Activated naive CD8-positive, alpha-beta T cell treated with anti-CD3 and anti-CD28 coated beads, Interleukin-2, amount 50 U/mL, for 24 hours (primary cell): ENCODE measurements around the gene SF3B2.

Experiments
- ATAC-seq: fragments of 150-1000 bp; cut with Tn5 transposase; one replicate; pipeline ENCODE4 v1.10.0; 2021
- DNase-seq: peaks from one replicate; pipeline ENCODE4 v3.0.0; 2021
- H3K27ac Mint-ChIP-seq: one replicate; pipeline ENCODE4 v1.8.0; 2021; ENCODE audit warnings: mild to moderate bottlenecking, mixed read lengths
- H3K27me3 Mint-ChIP-seq: one replicate; pipeline ENCODE4 v1.8.0; 2021; ENCODE audit warnings: mixed read lengths
- H3K36me3 Mint-ChIP-seq: one replicate; pipeline ENCODE4 v1.8.0; 2021; ENCODE audit warnings: low read depth, mixed read lengths
- H3K4me1 Mint-ChIP-seq: one replicate; pipeline ENCODE4 v1.8.0; 2021; ENCODE audit warnings: mixed read lengths
- H3K4me3 Mint-ChIP-seq: one replicate; pipeline ENCODE4 v1.8.0; 2021; ENCODE audit warnings: mild to moderate bottlenecking, moderate library complexity, mixed read lengths
- H3K9me3 Mint-ChIP-seq: one replicate; pipeline ENCODE4 v1.8.0; 2021; ENCODE audit warnings: mixed read lengths

SF3B2 gene

GRCh38 chr11:66032957-66033735 is 19.0 kb upstream of the SF3B2 start:
- Mint-ChIP-seq H3K27me3 (peaks cover 2% of the 10 kb centered on the region), H3K27ac (no peak overlapping the region), H3K36me3 (no peaks in the 10 kb centered on the region), H3K4me3 (no peak overlapping the region), H3K4me1 (no peaks in the 10 kb centered on the region), H3K9me3 (no peaks in the 10 kb centered on the region)
- DNase-seq (no peak), ATAC-seq (no peak)

GRCh38 chr11:66035653-66036333 is 16.4 kb upstream of the SF3B2 start:
- Mint-ChIP-seq H3K27ac (no peak overlapping the region), H3K27me3 (peaks cover 4% of the 10 kb centered on the region), H3K4me3 (no peak overlapping the region), H3K36me3 (no peaks in the 10 kb centered on the region), H3K9me3 (no peaks in the 10 kb centered on the region), H3K4me1 (no peaks in the 10 kb centered on the region)
- DNase-seq (no peak), ATAC-seq (no peak)

GRCh38 chr11:66036334-66036710 is 15.8 kb upstream of the SF3B2 start:
- Mint-ChIP-seq H3K4me3 (no peak overlapping the region), H3K27ac (no peak overlapping the region), H3K36me3 (no peaks in the 10 kb centered on the region), H3K9me3 (no peaks in the 10 kb centered on the region), H3K27me3 (peaks cover 4% of the 10 kb centered on the region), H3K4me1 (no peaks in the 10 kb centered on the region)
- DNase-seq, result no peak
- no peak for ATAC-seq

DNA sequence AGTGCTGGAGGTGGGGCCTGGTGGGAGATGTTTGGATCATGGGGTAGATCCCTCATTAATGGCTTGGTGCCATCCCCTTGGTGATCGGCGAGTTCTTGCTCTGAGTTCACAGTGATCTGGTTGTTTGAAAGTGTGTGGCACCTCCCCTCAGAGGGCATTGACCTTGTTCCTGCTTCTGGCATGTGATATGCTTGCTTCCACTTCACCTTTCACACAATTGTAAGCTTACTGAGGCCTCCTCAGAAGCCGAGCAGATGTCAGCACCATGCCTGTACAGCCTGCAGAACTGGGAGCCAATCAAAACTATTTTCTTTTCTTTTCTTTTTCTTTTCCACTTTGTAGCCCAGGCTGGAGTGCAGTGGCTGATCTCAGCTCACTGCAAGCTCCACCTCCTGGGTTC is 14.8 kb upstream of the SF3B2 start:
- Mint-ChIP-seq H3K36me3 (no peaks in the 10 kb centered on the region), H3K9me3 (no peaks in the 10 kb centered on the region), H3K4me3 (no peak overlapping the region), H3K27me3 (peaks cover 4% of the 10 kb centered on the region), H3K4me1 (no peaks in the 10 kb centered on the region), H3K27ac (no peak overlapping the region)
- no peak for DNase-seq
- ATAC-seq, result no peak

- H3K36me3 Mint-ChIP-seq, result no peaks in the 10 kb centered on the region
- no peak for ATAC-seq
- H3K4me1 Mint-ChIP-seq, result peaks cover 5% of the 10 kb centered on the region
- no peak for DNase-seq
- no peaks in the 10 kb centered on the region for H3K9me3 Mint-ChIP-seq
- H3K4me3 Mint-ChIP-seq, result no peak overlapping the region
- H3K27ac Mint-ChIP-seq, result no peak overlapping the region
- H3K27me3 Mint-ChIP-seq, result peaks cover 4% of the 10 kb centered on the region
Measured at GRCh38 chr11:66039765-66040164, 12.4 kb upstream of the SF3B2 start.

GRCh38 chr11:66042227-66042995 is 9.8 kb upstream of the SF3B2 start:
- H3K27ac Mint-ChIP-seq, result no peak overlapping the region
- H3K27me3 Mint-ChIP-seq, result peaks cover 1% of the 10 kb centered on the region
- H3K4me1 Mint-ChIP-seq, result peaks cover 13% of the 10 kb centered on the region
- no peak for ATAC-seq
- DNase-seq, result no peak
- no peak overlapping the region for H3K4me3 Mint-ChIP-seq
- H3K36me3 Mint-ChIP-seq, result no peaks in the 10 kb centered on the region
- H3K9me3 Mint-ChIP-seq, result no peaks in the 10 kb centered on the region

DNA sequence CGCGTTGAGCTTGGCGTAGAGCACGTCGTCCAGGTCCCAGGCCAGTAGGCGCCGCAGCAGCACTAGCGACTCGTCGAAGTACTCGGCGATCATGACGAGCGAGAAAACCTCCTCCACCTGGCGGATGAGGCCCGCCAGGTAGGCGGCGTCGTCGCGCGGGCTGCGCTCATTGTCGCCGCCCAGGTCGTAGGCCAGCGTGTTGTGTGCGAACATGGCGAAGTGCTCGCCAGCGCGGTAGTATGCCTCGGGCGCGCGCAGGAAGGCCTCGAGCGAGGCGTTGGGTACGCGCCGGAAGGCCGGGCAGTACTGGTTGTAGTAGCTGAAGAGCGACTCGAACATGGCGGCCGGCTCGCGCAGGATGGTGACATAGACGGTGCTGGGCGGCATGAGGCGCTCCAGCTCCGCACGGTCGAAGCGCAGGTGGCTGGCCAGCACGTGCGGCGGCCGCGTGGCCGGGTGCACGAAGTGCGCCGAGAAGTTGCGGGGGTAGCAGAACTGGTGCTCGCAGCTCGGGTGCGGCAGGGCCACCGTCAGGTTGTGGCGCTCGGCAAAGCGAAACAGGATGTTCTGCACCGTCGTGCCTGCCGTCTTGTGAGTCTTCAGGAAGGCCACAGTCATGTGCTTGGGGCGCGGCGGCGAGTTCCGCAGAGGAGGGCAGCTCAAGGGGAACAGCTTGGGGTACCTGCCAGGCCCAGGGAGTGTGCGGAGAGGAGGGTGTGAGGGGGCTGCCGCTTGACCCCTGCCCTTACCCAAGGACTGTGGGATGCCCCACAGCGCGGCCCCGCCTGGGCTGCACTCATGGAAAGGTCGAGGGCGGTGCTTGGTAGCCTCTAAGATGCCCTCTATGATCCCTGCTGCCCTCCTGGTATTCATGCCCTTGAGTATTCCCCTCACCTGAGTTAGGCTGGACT is 8.9 kb upstream of the SF3B2 start:
- H3K4me1 Mint-ChIP-seq, result peaks cover 13% of the 10 kb centered on the region
- ATAC-seq (no peak), DNase-seq (no peak)
- peaks cover 1% of the 10 kb centered on the region for H3K27me3 Mint-ChIP-seq
- H3K4me3 Mint-ChIP-seq, result no peak overlapping the region
- H3K36me3 Mint-ChIP-seq, result no peaks in the 10 kb centered on the region
- no peaks in the 10 kb centered on the region for H3K9me3 Mint-ChIP-seq
- H3K27ac Mint-ChIP-seq, result no peak overlapping the region

GRCh38 chr11:66044757-66045156 is 7.4 kb upstream of the SF3B2 start:
- peaks cover 19% of the 10 kb centered on the region for H3K4me1 Mint-ChIP-seq
- H3K4me3 Mint-ChIP-seq, result peak overlapping the region; percentile 52
- H3K36me3 Mint-ChIP-seq, result no peaks in the 10 kb centered on the region
- peak overlapping the region; percentile 71 for H3K27ac Mint-ChIP-seq
- DNase-seq, result no peak
- no peaks in the 10 kb centered on the region for H3K9me3 Mint-ChIP-seq
- peaks cover 4% of the 10 kb centered on the region for H3K27me3 Mint-ChIP-seq
- ATAC-seq, result peak; percentile 65

GRCh38 chr11:66045177-66045639 is 7.0 kb upstream of the SF3B2 start:
- ATAC-seq (peak; percentile 85), DNase-seq (peak; percentile 88)
- Mint-ChIP-seq H3K4me1 (peaks cover 19% of the 10 kb centered on the region), H3K9me3 (no peaks in the 10 kb centered on the region), H3K36me3 (no peaks in the 10 kb centered on the region), H3K27me3 (peaks cover 4% of the 10 kb centered on the region), H3K4me3 (peak overlapping the region; percentile 52), H3K27ac (peak overlapping the region; percentile 71)

- no peak overlapping the region for H3K27ac Mint-ChIP-seq
- peaks cover 29% of the 10 kb centered on the region for H3K4me1 Mint-ChIP-seq
- DNase-seq (no peak), ATAC-seq (no peak)
- no peaks in the 10 kb centered on the region for H3K9me3 Mint-ChIP-seq
- peaks cover 4% of the 10 kb centered on the region for H3K27me3 Mint-ChIP-seq
- no peak overlapping the region for H3K4me3 Mint-ChIP-seq
- no peaks in the 10 kb centered on the region for H3K36me3 Mint-ChIP-seq
Measured at GRCh38 chr11:66046901-66047300, 5.3 kb upstream of the SF3B2 start.

DNA sequence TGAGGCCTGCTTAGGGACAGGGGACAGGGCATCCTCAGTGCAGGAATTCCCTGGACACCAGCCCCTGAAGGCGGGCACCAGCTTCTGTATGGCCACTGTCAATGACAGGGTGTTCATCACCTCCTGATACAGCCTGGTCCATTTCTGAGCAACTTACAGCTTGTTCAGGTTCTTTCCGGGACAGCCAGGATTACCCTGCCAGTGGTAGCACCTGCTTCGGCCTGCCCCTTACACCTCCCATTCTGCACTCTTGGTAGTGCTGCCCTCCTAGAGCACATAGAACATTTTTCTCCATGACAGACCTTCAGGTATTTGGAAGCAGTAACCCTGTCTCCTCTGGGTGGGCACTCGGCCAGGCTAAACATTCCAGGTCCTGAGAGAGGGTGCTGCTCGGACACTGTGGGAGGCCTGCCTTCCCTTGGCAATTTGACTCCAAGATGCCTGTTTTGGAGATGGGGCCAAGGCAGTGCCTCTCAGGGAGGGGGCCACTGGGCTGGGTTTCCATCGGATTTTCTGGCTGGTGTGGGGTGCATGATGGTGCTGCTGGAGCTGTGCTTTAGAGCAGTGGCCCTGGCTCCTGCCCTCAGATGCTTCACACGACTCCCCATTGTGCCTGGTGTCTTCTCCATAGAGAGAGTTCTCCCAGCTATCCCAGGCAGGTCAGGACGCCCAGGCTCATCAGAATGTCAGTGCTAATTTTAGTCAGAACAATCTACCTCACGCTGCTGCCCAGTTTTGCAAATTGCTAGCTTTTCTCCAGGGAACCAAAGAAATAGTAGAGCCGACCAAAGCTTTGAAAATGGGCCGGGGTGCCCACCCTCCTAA is 4.4 kb upstream of the SF3B2 start:
- H3K9me3 Mint-ChIP-seq, result no peaks in the 10 kb centered on the region
- H3K27me3 Mint-ChIP-seq, result peaks cover 4% of the 10 kb centered on the region
- no peak for ATAC-seq

GRCh38 chr11:66048547-66049323 is 3.4 kb upstream of the SF3B2 start, which contains the start of gene GAL3ST3:
TSS of gene GAL3ST3 (minus strand) at chr11:66049161. CDS start at chr11:66045415, 3,746 bp downstream.
- ATAC-seq, result no peak
- Mint-ChIP-seq H3K4me3 (peak within 1 kb of the TSS; percentile 29), H3K4me1 (peaks cover 41% of the 10 kb centered on the region), H3K36me3 (peaks cover 15% of the 10 kb centered on the region), H3K27ac (peak within 1 kb of the TSS; percentile 54), H3K27me3 (peaks cover 4% of the 10 kb centered on the region), H3K9me3 (no peaks in the 10 kb centered on the region)
- DNase-seq, result no peak

More for the DNA sequence above, 4.4 kb upstream of the SF3B2 start:
- Mint-ChIP-seq H3K36me3 (peaks cover 5% of the 10 kb centered on the region), H3K27ac (no peak overlapping the region), H3K4me1 (peaks cover 31% of the 10 kb centered on the region), H3K4me3 (no peak overlapping the region)
- DNase-seq, result no peak
